NT2/D1 (cell line): ENCODE measurements around the gene RIT2.

Source experiments
- DNase-seq: peaks from one replicate; pipeline ENCODE4 v3.0.0-alpha.2; 2011; ENCODE audit warnings: low read depth, low spot score
- H3K27me3 ChIP-seq: 2 replicates; pipeline ENCODE4 v1.6.0; 2011; ENCODE audit warnings: mild to moderate bottlenecking; ENCODE audit not compliant: insufficient read length, insufficient read depth
- H3K36me3 ChIP-seq: 2 replicates; pipeline ENCODE4 v1.6.1; 2011; ENCODE audit warnings: mild to moderate bottlenecking, low read length, mixed read lengths; ENCODE audit not compliant: insufficient read depth, insufficient read length
- H3K4me1 ChIP-seq: 2 replicates; pipeline ENCODE4 v1.5.1; 2011; ENCODE audit not compliant: insufficient read depth, insufficient read length
- H3K4me3 ChIP-seq: 2 replicates; pipeline ENCODE4 v1.5.1; 2011; ENCODE audit warnings: low read depth; ENCODE audit not compliant: insufficient read length
- H3K9ac ChIP-seq: 2 replicates; pipeline ENCODE4 v1.6.0; 2011; ENCODE audit warnings: low read depth; ENCODE audit not compliant: insufficient read length
- H3K9me3 ChIP-seq: 2 replicates; pipeline ENCODE4 v1.5.1; 2011; ENCODE audit warnings: mild to moderate bottlenecking, low read length; ENCODE audit not compliant: insufficient read depth
- SUZ12 ChIP-seq: IDR thresholded peaks from 2 replicates; pipeline ENCODE4 v1.6.1; 2011; ENCODE audit not compliant: insufficient read length, insufficient read depth; ENCODE audit errors: extremely low read depth
- YY1 ChIP-seq: IDR thresholded peaks from 2 replicates; pipeline ENCODE4 v1.6.1; 2011; ENCODE audit not compliant: insufficient read length, insufficient read depth
- ZNF274 ChIP-seq: IDR thresholded peaks from 2 replicates; pipeline ENCODE4 v1.6.1; 2011; ENCODE audit warnings: mild to moderate bottlenecking, low read depth, low read length

RIT2 gene

GRCh38 chr18:43080671-43081070 lies 34.8 kb downstream of the RIT2 start:
- Histone ChIP-seq H3K4me1 (no peaks in the 10 kb centered on the region), H3K27me3 (no peaks in the 10 kb centered on the region), H3K36me3 (no peaks in the 10 kb centered on the region), H3K9ac (no peak overlapping the region), H3K4me3 (no peak overlapping the region), H3K9me3 (no peaks in the 10 kb centered on the region)
- TF ChIP-seq YY1: no peak
- TF ChIP-seq ZNF274: no peak
- TF ChIP-seq SUZ12: no peak
- no peak for DNase-seq

GRCh38 chr18:43079422-43079821 lies 36.1 kb downstream of the RIT2 start:
- Histone ChIP-seq H3K9me3 (no peaks in the 10 kb centered on the region), H3K27me3 (no peaks in the 10 kb centered on the region), H3K4me3 (no peak overlapping the region), H3K36me3 (no peaks in the 10 kb centered on the region), H3K9ac (no peak overlapping the region), H3K4me1 (no peaks in the 10 kb centered on the region)
- TF ChIP-seq SUZ12 (no peak), ZNF274 (no peak), YY1 (no peak)
- DNase-seq: no peak

- Histone ChIP-seq H3K4me3 (no peak overlapping the region), H3K9ac (no peak overlapping the region), H3K9me3 (no peaks in the 10 kb centered on the region), H3K4me1 (no peaks in the 10 kb centered on the region), H3K36me3 (no peaks in the 10 kb centered on the region), H3K27me3 (no peaks in the 10 kb centered on the region)
- TF ChIP-seq YY1 (no peak), ZNF274 (no peak), SUZ12 (no peak)
- DNase-seq: no peak
These were observed 36.9 kb downstream of the RIT2 start for GRCh38 chr18:43078478-43079092.

- Histone ChIP-seq H3K36me3 (no peaks in the 10 kb centered on the region), H3K4me3 (no peak overlapping the region), H3K9ac (no peak overlapping the region), H3K9me3 (no peaks in the 10 kb centered on the region), H3K27me3 (no peaks in the 10 kb centered on the region), H3K4me1 (no peaks in the 10 kb centered on the region)
- no peak for TF ChIP-seq YY1
- no peak for TF ChIP-seq ZNF274
- no peak for TF ChIP-seq SUZ12
- no peak for DNase-seq
These were observed 37.8 kb downstream of the RIT2 start for GRCh38 chr18:43077510-43078308.

- H3K4me1 ChIP-seq: no peaks in the 10 kb centered on the region
- H3K9ac ChIP-seq: no peak overlapping the region
- H3K36me3 ChIP-seq: no peaks in the 10 kb centered on the region
- TF ChIP-seq SUZ12 (no peak), YY1 (no peak), ZNF274 (no peak)
- H3K4me3 ChIP-seq: no peak overlapping the region
- DNase-seq: no peak
- H3K27me3 ChIP-seq: no peaks in the 10 kb centered on the region
- H3K9me3 ChIP-seq: no peaks in the 10 kb centered on the region
These were observed 41.7 kb downstream of the RIT2 start for GRCh38 chr18:43073771-43074170.

- Histone ChIP-seq H3K4me1 (no peaks in the 10 kb centered on the region), H3K27me3 (no peaks in the 10 kb centered on the region), H3K4me3 (no peak overlapping the region), H3K36me3 (no peaks in the 10 kb centered on the region), H3K9me3 (no peaks in the 10 kb centered on the region), H3K9ac (no peak overlapping the region)
- TF ChIP-seq YY1 (no peak), SUZ12 (no peak), ZNF274 (no peak)
- no peak for DNase-seq
These were observed 46.7 kb downstream of the RIT2 start for GRCh38 chr18:43068781-43069180.

- no peak for TF ChIP-seq SUZ12
- TF ChIP-seq ZNF274: no peak
- no peak for TF ChIP-seq YY1
- Histone ChIP-seq H3K9ac (no peak overlapping the region), H3K36me3 (no peaks in the 10 kb centered on the region), H3K9me3 (no peaks in the 10 kb centered on the region), H3K27me3 (no peaks in the 10 kb centered on the region), H3K4me1 (no peaks in the 10 kb centered on the region), H3K4me3 (no peak overlapping the region)
- DNase-seq: no peak
These were observed 47.9 kb downstream of the RIT2 start for GRCh38 chr18:43067570-43067969.

GRCh38 chr18:43061816-43062215 lies 53.7 kb downstream of the RIT2 start:
- DNase-seq: no peak
- H3K9me3 ChIP-seq: no peaks in the 10 kb centered on the region
- H3K4me1 ChIP-seq: no peaks in the 10 kb centered on the region
- no peaks in the 10 kb centered on the region for H3K36me3 ChIP-seq
- no peaks in the 10 kb centered on the region for H3K27me3 ChIP-seq
- H3K4me3 ChIP-seq: no peak overlapping the region
- TF ChIP-seq YY1: no peak
- TF ChIP-seq SUZ12: no peak
- no peak for TF ChIP-seq ZNF274
- no peak overlapping the region for H3K9ac ChIP-seq
